22Rv1 (cell line): Measurements from ENCODE around the gene HBS1L.

Experiments
- H3K27ac ChIP-seq: fragments of 450-650 bp; 2 replicates; pipeline ENCODE4 v1.5.1; 2017
- CTCF ChIP-seq: fragments of 450-650 bp; IDR thresholded peaks from 2 replicates; pipeline ENCODE4 v1.5.1; 2017; ENCODE audit warnings: mild to moderate bottlenecking
- ZFX ChIP-seq: fragments of 450-650 bp; IDR thresholded peaks from 2 replicates; pipeline ENCODE4 v1.6.1; 2017; ENCODE audit warnings: antibody characterized with exemption, borderline replicate concordance

HBS1L gene

GRCh38 chr6:134964451-134965203, 90.0 kb downstream of the HBS1L start:
- H3K27ac ChIP-seq = no peak overlapping the region
- TF ChIP-seq ZFX = no peak
- TF ChIP-seq CTCF = no peak

- no peak for TF ChIP-seq CTCF
- TF ChIP-seq ZFX = no peak
- H3K27ac ChIP-seq = no peak overlapping the region
Observed at GRCh38 chr6:134962421-134962820, 92.2 kb downstream of the HBS1L start.

GRCh38 chr6:134961366-134961765, 93.3 kb downstream of the HBS1L start:
- no peak for TF ChIP-seq ZFX
- no peak for TF ChIP-seq CTCF
- no peak overlapping the region for H3K27ac ChIP-seq

- TF ChIP-seq CTCF (no peak), ZFX (no peak)
- H3K27ac ChIP-seq = no peak overlapping the region
Observed at GRCh38 chr6:134959603-134960002, 95.0 kb downstream of the HBS1L start.

GRCh38 chr6:134956676-134957075, 97.9 kb downstream of the HBS1L start:
- TF ChIP-seq CTCF = no peak
- TF ChIP-seq ZFX = no peak
- H3K27ac ChIP-seq = no peak overlapping the region

GRCh38 chr6:134956032-134956431, 98.6 kb downstream of the HBS1L start:
- H3K27ac ChIP-seq = no peak overlapping the region
- TF ChIP-seq ZFX (no peak), CTCF (no peak)

GRCh38 chr6:134954272-134955000, 100.2 kb downstream of the HBS1L start:
- TF ChIP-seq CTCF (no peak), ZFX (no peak)
- no peak overlapping the region for H3K27ac ChIP-seq
